Uterus (tissue), 4 donors: Measurements from ENCODE around the gene HECTD1. TPM values are rescaled to one million over a fixed set of nuclear protein-coding genes. Genes with fewer than 3 reads are reported as not detected.

Experiments
- DNase-seq, 2 donors: peaks; one replicate each; pipeline ENCODE4 v3.0.0-alpha.2; 2019 to 2020
- H3K27ac ChIP-seq, 2 donors: fragments of 200-600 bp; sonication (generic); 1 replicate in 1 of 2; 2 replicates in 1 of 2; pipeline ENCODE4 v1.5.1; 2016 to 2018
- H3K27me3 ChIP-seq, 2 donors: fragments of 200-600 bp; sonication (generic); one replicate each; pipeline ENCODE4 v1.5.1; 2018 to 2019; ENCODE audit warnings: control low read depth in 1 of 2
- H3K36me3 ChIP-seq, 2 donors: fragments of 200-600 bp; sonication (generic); one replicate each; pipeline ENCODE4 v1.5.1; 2019; ENCODE audit warnings: control low read depth in 1 of 2
- H3K4me1 ChIP-seq, 2 donors: fragments of 200-600 bp; sonication (generic); one replicate each; pipeline ENCODE4 v1.5.1; 2018 to 2019; ENCODE audit warnings: control low read depth in 1 of 2
- H3K4me3 ChIP-seq, 2 donors: fragments of 200-600 bp; sonication (generic); 1 replicate in 1 of 2; 2 replicates in 1 of 2; pipeline ENCODE4 v1.5.1; 2018 to 2019; ENCODE audit warnings: mild to moderate bottlenecking in 1 of 2
- H3K9me3 ChIP-seq, 2 donors: fragments of 200-600 bp; sonication (generic); one replicate each; pipeline ENCODE4 v1.5.1; 2019; ENCODE audit warnings: control low read depth in 1 of 2
- POLR2A ChIP-seq, 2 donors: fragments of 450-650 bp; IDR thresholded peaks; one replicate each; pipeline ENCODE4 v1.6.1; 2016; ENCODE audit warnings: antibody characterized with exemption in 2 of 2, mild to moderate bottlenecking in 1 of 2, moderate library complexity in 1 of 2
- intact Hi-C: fragments of 100-400 bp; cut with DNase I; formaldehyde crosslinking; loops from one replicate; pipeline ENCODE4 v1.15.1; 2023; ENCODE audit warnings: low total_unique reads
- total RNA-seq, 4 donors: library from RNA; depleted of rRNA in 3 of 4; stranded (reverse); fragments of >200 nt in 3 of 4; gene quantifications; one replicate each; pipeline versions ENCODE4 v1.1.0 to v1.2.4, GENCODE V29; 2014 to 2023
- TF ChIP-seq, protein P1 (sequence below), 4 experiments: fragments of 200-600 bp in 2 of 4; fragments of 450-650 bp in 2 of 4; sonication (generic) in 2 of 4; IDR thresholded peaks; one replicate each; pipeline ENCODE4 v1.5.1; 2016 to 2019; ENCODE audit warnings: antibody characterized with exemption in 4 of 4, mild to moderate bottlenecking in 2 of 4, moderate library complexity in 1 of 4
- donor health status: DM: yes; HTN: yes; CAD: no.

Gene HECTD1
- total RNA-seq, 4 donors from 2014 or later = 99.4 to 434 (median 307) TPM

DNA sequence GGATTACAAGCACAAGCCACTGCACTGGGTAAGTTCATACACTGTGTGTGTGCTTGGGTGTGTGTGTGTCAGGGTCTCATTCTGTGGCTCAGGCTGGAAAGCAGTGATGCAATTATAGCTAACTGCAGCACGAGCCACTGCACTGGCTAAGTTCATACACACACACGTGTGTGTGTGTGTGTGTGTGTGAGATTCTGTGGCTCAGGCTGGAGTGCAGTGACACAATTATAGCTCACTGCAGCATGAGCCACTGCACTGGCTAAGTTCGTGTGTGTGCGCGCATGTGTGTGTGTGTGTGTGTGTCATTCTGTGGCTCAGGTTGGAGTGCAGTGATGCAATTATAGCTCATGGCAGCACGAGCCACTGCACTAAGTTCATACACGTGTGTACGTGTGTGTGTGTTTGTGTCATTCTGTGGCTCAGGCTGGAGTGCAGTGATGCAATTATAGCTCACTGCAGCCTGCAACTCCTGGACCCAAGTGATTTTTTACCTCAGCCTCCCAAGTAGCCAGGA, 85.4 kb downstream of the HECTD1 start:
- TF ChIP-seq, protein P1, sequence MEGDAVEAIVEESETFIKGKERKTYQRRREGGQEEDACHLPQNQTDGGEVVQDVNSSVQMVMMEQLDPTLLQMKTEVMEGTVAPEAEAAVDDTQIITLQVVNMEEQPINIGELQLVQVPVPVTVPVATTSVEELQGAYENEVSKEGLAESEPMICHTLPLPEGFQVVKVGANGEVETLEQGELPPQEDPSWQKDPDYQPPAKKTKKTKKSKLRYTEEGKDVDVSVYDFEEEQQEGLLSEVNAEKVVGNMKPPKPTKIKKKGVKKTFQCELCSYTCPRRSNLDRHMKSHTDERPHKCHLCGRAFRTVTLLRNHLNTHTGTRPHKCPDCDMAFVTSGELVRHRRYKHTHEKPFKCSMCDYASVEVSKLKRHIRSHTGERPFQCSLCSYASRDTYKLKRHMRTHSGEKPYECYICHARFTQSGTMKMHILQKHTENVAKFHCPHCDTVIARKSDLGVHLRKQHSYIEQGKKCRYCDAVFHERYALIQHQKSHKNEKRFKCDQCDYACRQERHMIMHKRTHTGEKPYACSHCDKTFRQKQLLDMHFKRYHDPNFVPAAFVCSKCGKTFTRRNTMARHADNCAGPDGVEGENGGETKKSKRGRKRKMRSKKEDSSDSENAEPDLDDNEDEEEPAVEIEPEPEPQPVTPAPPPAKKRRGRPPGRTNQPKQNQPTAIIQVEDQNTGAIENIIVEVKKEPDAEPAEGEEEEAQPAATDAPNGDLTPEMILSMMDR (IDR thresholded peaks at IDR 0.05) = no peak
- no peak for TF ChIP-seq POLR2A (IDR thresholded peaks at IDR 0.05)
- intact Hi-C loops = no loop called here
- Histone ChIP-seq H3K4me3 (no peak overlapping the region), H3K27me3 (no peaks in the 10 kb centered on the region), H3K9me3 (no peaks in the 10 kb centered on the region), H3K36me3 (no peaks in the 10 kb centered on the region), H3K27ac (no peak overlapping the region), H3K4me1 (no peaks in the 10 kb centered on the region)
- no peak for DNase-seq

DNA sequence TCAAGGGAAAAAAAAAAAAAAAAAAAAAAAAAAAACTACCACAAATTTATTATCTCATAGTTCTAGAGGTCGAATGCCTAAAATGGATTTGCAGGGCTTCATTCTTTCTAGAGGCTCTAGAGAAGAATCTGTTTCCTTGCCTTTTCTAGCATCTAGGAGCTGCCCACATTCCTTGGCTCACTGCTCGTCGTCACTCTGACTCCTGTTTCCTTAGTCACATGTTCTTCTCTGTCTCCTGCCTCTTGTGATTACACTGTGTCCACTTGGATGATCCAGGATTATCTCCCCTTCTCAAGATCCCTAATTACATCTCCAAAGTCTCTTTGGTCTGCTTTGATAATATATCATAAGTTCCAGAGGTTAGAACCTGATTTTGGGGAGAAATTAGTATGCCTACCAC, 88.7 kb downstream of the HECTD1 start:
- Histone ChIP-seq H3K9me3 (no peaks in the 10 kb centered on the region), H3K4me1 (no peaks in the 10 kb centered on the region), H3K27ac (no peak overlapping the region), H3K27me3 (no peaks in the 10 kb centered on the region), H3K4me3 (no peak overlapping the region), H3K36me3 (no peaks in the 10 kb centered on the region)
- no peak for DNase-seq
- TF ChIP-seq POLR2A (IDR thresholded peaks at IDR 0.05) = no peak
- TF ChIP-seq, protein P1 (IDR thresholded peaks at IDR 0.05) = no peak
- intact Hi-C loops = no loop called here

DNA sequence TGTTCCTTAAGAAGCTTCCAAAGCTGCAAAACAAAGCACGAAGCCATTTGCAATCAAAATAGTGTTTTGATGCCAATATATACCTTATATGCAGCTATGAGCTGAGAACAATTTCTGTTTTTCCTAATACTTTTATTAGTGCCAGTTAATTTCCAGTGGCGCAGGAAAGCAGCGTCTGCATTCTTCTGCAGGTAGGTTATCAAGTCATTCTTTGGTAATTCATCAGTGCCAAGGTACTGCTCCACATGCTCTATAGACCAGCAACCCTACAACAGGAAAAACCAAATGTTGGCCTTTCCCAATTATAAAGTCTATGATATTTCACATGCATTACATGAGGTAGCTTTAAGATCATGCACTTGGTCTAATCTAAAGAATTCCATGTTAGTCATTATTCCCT, 93.8 kb downstream of the HECTD1 start:
- Histone ChIP-seq H3K4me3 (no peak overlapping the region), H3K9me3 (no peaks in the 10 kb centered on the region), H3K27ac (no peak overlapping the region), H3K27me3 (no peaks in the 10 kb centered on the region), H3K36me3 (no peaks in the 10 kb centered on the region), H3K4me1 (no peaks in the 10 kb centered on the region)
- intact Hi-C loops = no loop called here
- TF ChIP-seq, protein P1 (IDR thresholded peaks at IDR 0.05) = no peak
- TF ChIP-seq POLR2A (IDR thresholded peaks at IDR 0.05) = no peak
- DNase-seq = no peak

DNA sequence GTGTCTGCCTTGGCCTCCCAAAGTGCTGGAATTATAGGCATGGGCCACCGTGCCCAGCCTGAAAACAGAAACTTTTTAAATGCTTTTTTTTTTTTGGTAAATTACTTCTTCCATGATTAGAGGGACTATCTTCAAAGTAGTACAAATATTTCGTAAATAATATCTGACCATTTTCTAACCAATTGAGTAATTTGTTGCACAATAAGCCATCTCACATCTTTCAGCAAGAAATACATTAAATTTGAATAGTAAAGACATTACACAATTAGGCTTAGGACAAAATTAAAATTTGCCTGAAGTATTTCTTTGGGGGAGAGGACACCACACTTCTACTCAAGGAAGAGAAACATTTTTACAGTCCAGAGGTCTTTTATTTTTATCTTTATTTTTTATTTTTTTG, 96.7 kb downstream of the HECTD1 start:
- H3K27ac ChIP-seq = no peak overlapping the region
- H3K36me3 ChIP-seq = no peaks in the 10 kb centered on the region
- no peaks in the 10 kb centered on the region for H3K27me3 ChIP-seq
- no peaks in the 10 kb centered on the region for H3K9me3 ChIP-seq
- H3K4me1 ChIP-seq = no peaks in the 10 kb centered on the region
- H3K4me3 ChIP-seq = no peak overlapping the region
- TF ChIP-seq POLR2A (IDR thresholded peaks at IDR 0.05) = no peak
- TF ChIP-seq, protein P1 (IDR thresholded peaks at IDR 0.05) = no peak
- intact Hi-C loops = no loop called here
- no peak for DNase-seq

DNA sequence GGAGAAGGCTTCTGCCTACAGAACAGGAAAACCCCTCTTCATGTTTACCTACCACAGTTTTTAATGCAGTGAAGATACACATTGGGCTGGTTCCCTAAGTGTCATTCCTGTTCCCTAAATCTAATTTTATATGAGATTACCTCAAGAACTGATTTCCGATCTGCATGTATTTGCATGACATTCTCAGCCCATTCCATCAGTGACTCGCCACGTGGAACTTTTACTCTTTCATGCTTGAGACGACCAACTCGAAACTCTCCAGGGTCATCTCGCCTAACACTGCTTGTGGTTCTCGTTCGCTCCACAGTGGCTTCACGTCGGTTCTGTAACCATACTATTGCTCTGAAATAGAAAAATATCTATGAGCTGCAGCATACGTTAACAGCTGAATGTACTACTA, 98.3 kb downstream of the HECTD1 start:
- H3K4me1 ChIP-seq = no peaks in the 10 kb centered on the region
- no peak overlapping the region for H3K27ac ChIP-seq
- no peak overlapping the region for H3K4me3 ChIP-seq
- no peak for TF ChIP-seq POLR2A (IDR thresholded peaks at IDR 0.05)
- TF ChIP-seq, protein P1 (IDR thresholded peaks at IDR 0.05) = no peak
- no peaks in the 10 kb centered on the region for H3K9me3 ChIP-seq
- intact Hi-C loops = loop anchor here (10.0 kb wide), 1 partner anchor 474 kb away; no protein-coding TSS in a partner anchor
- H3K27me3 ChIP-seq = no peaks in the 10 kb centered on the region
- no peaks in the 10 kb centered on the region for H3K36me3 ChIP-seq
- DNase-seq = no peak
